ENCODE measurements around the gene CEP68.

Gene CEP68

DNA sequence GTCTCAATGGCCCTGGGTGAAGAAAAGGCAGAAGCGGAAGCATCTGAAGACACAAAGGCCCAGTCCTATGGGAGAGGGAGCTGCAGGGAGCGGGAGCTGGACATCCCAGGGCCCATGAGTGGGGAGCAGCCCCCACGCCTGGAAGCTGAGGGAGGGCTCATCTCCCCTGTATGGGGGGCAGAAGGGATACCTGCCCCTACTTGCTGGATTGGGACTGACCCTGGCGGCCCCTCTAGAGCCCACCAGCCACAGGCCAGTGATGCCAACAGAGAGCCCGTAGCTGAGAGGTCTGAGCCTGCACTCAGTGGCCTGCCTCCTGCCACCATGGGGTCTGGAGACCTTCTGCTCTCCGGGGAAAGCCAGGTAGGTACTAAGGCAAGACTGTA, 13.2 kb downstream of the CEP68 start:
- Histone ChIP-seq H3K4me1 (ENCODE audit: low read depth, poor library complexity, severe bottlenecking) (peaks cover 29% of the 10 kb centered on the region), H4K20me1 (ENCODE audit: insufficient read depth) (no peaks in the 10 kb centered on the region), H3K36me3 (ENCODE audit: insufficient read depth) (no peaks in the 10 kb centered on the region), H3K27me3 (ENCODE audit: insufficient read depth, low read depth) (no peaks in the 10 kb centered on the region), H3K4me2 (no peak overlapping the region), H2AFZ (ENCODE audit: low read depth) (no peak overlapping the region), H3K4me3 (IDR thresholded peaks at IDR 0.05; ENCODE audit: insufficient read depth, low read depth, low read length) (no peak overlapping the region), H3K9ac (no peak overlapping the region), H3K79me2 (ENCODE audit: insufficient read depth, low read depth) (peaks cover 13% of the 10 kb centered on the region; the same call in 1 of the 2 replicates), H3K27ac (no peak overlapping the region)
- TF ChIP-seq, protein P1, sequence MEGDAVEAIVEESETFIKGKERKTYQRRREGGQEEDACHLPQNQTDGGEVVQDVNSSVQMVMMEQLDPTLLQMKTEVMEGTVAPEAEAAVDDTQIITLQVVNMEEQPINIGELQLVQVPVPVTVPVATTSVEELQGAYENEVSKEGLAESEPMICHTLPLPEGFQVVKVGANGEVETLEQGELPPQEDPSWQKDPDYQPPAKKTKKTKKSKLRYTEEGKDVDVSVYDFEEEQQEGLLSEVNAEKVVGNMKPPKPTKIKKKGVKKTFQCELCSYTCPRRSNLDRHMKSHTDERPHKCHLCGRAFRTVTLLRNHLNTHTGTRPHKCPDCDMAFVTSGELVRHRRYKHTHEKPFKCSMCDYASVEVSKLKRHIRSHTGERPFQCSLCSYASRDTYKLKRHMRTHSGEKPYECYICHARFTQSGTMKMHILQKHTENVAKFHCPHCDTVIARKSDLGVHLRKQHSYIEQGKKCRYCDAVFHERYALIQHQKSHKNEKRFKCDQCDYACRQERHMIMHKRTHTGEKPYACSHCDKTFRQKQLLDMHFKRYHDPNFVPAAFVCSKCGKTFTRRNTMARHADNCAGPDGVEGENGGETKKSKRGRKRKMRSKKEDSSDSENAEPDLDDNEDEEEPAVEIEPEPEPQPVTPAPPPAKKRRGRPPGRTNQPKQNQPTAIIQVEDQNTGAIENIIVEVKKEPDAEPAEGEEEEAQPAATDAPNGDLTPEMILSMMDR (conservative IDR thresholded peaks at IDR 0.05; ENCODE audit: low read depth, low read length): no peak

DNA sequence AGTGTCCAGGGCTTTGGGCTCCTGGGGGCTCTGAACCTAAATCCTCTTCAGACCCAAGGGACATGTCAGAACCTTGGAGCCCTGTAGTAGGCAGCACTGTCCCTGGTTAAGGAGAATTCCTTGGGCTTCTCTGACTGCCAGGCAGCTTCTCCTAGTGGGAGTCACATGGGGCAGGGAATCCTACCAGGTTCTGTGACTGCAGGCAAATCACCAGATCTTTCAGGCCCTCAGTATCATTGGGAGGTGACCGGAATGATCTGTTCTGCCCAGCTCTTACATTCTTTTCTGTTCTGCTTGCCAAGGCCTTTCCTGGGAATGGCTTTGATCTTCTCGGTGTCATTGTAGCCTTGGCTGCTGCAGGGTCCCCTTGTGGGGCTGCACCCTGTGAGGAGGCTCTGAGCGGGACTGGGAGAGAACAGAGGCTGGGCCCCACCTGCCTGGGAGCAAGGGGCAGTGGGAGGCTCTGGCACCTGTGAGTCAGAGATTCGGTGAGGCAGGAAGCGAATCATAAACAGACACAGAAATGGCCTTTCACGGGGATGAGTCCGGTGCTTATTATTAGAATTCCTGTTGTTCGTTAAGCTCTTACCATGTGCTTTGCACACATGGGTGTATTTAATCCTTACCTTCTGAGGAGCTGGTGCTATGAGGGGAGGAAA, 14.1 kb downstream of the CEP68 start:
- Histone ChIP-seq H3K4me2 (no peak overlapping the region), H3K4me1 (ENCODE audit: low read depth, poor library complexity, severe bottlenecking) (peaks cover 23% of the 10 kb centered on the region), H3K27ac (no peak overlapping the region), H4K20me1 (ENCODE audit: insufficient read depth) (no peaks in the 10 kb centered on the region), H3K4me3 (IDR thresholded peaks at IDR 0.05; ENCODE audit: insufficient read depth, low read depth, low read length) (no peak overlapping the region), H3K79me2 (ENCODE audit: insufficient read depth, low read depth) (peaks cover 11% of the 10 kb centered on the region; the same call in 1 of the 2 replicates), H3K27me3 (ENCODE audit: insufficient read depth, low read depth) (no peaks in the 10 kb centered on the region), H3K36me3 (ENCODE audit: insufficient read depth) (no peaks in the 10 kb centered on the region), H3K9ac (no peak overlapping the region), H2AFZ (ENCODE audit: low read depth) (no peak overlapping the region)
- TF ChIP-seq, protein P1 (conservative IDR thresholded peaks at IDR 0.05; ENCODE audit: low read depth, low read length): no peak

DNA sequence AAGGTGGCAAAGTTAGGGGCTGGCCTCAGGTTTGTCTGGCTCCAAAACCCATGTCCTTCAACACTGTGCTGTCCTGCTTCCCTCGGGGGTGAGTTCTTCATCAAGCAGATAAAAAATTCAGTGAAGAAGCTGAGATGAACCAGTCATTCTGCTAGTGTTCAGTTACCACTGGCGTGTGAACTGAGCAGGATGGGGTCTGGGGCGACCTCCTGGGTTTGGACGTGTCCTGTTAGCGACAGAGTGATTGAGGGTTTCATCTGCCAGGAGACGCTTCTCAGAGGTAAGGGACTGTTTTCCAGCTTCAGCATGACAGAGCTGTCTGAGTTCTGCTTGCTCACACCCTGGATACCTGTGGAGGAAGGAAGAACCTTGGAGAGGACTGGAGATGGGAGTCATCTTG, 14.6 kb downstream of the CEP68 start:
- Histone ChIP-seq H3K79me2 (ENCODE audit: insufficient read depth, low read depth) (peaks cover 5% of the 10 kb centered on the region; the same call in 1 of the 2 replicates), H3K9ac (no peak overlapping the region), H3K36me3 (ENCODE audit: insufficient read depth) (no peaks in the 10 kb centered on the region), H3K4me3 (IDR thresholded peaks at IDR 0.05; ENCODE audit: insufficient read depth, low read depth, low read length) (no peak overlapping the region), H3K27ac (no peak overlapping the region), H4K20me1 (ENCODE audit: insufficient read depth) (no peaks in the 10 kb centered on the region), H3K4me2 (no peak overlapping the region), H3K27me3 (ENCODE audit: insufficient read depth, low read depth) (no peaks in the 10 kb centered on the region), H3K4me1 (ENCODE audit: low read depth, poor library complexity, severe bottlenecking) (peaks cover 17% of the 10 kb centered on the region), H2AFZ (ENCODE audit: low read depth) (no peak overlapping the region)
- TF ChIP-seq, protein P1 (conservative IDR thresholded peaks at IDR 0.05; ENCODE audit: low read depth, low read length): no peak

DNA sequence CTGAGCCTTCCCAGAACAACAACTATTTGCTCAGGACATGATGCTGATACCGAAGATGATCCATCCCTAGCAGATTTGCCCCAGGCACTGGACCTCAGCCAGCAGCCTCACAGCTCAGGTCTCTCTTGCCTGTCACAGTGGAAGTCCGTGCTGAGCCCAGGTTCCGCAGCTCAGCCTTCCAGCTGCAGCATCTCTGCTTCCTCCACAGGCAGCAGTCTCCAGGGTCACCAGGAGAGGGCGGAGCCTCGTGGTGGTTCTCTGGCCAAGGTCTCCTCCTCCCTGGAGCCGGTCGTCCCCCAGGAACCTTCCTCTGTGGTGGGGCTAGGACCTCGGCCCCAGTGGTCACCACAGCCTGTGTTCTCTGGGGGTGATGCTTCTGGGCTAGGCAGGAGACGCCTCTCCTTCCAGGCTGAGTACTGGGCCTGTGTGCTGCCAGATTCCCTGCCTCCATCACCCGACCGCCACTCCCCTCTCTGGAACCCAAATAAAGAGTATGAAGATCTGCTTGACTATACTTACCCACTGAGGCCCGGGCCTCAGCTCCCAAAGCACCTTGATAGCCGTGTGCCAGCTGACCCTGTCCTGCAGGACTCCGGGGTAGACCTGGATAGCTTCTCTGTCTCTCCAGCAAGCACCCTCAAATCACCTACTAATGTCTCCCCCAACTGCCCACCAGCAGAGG, 15.4 kb downstream of the CEP68 start:
- H3K79me2 ChIP-seq (ENCODE audit: insufficient read depth, low read depth): no peaks in the 10 kb centered on the region; the same call in 1 of the 2 replicates
- no peak overlapping the region for H3K9ac ChIP-seq
- H3K4me1 ChIP-seq (ENCODE audit: low read depth, poor library complexity, severe bottlenecking): peaks cover 12% of the 10 kb centered on the region
- no peak overlapping the region for H3K4me3 ChIP-seq (IDR thresholded peaks at IDR 0.05; ENCODE audit: insufficient read depth, low read depth, low read length)
- TF ChIP-seq, protein P1 (conservative IDR thresholded peaks at IDR 0.05; ENCODE audit: low read depth, low read length): no peak
- no peaks in the 10 kb centered on the region for H4K20me1 ChIP-seq (ENCODE audit: insufficient read depth)
- no peaks in the 10 kb centered on the region for H3K27me3 ChIP-seq (ENCODE audit: insufficient read depth, low read depth)
- no peak overlapping the region for H3K4me2 ChIP-seq
- no peak overlapping the region for H2AFZ ChIP-seq (ENCODE audit: low read depth)
- H3K27ac ChIP-seq: no peak overlapping the region
- H3K36me3 ChIP-seq (ENCODE audit: insufficient read depth): no peaks in the 10 kb centered on the region

All from KMS-11 (cell line).